ENCODE measurements around the gene FAM24A. TPM values are rescaled to one million over a fixed set of nuclear protein-coding genes. Genes with fewer than 3 reads are reported as not detected.

Gene FAM24A
- total and polyA plus RNA-seq, 10 of the 15 experiments (the other 5 are each of a cell fraction or from before 2014, with no cell fraction given), result not detected

GRCh38 chr10:122962405-122962804 is 52.0 kb downstream of the FAM24A start:
- Histone ChIP-seq H4K20me1 (ENCODE audit: control insufficient read depth, insufficient read depth) (no peaks in the 10 kb centered on the region), H2AFZ (ENCODE audit: control insufficient read depth, low read depth, low read length) (no peak overlapping the region), H3K9me3 (replicated peaks; ENCODE audit: control insufficient read depth, insufficient read depth, low read length) (no peaks in the 10 kb centered on the region; the same call in 2 of the 3 replicates), H3K4me1 (ENCODE audit: control insufficient read depth, insufficient read depth, low read length) (no peaks in the 10 kb centered on the region), H3K9ac (ENCODE audit: control insufficient read depth, insufficient read depth, low read length) (no peak overlapping the region), H3K27me3 (replicated peaks in 1 of 2; ENCODE audit: control insufficient read depth in 2 of 2, insufficient read depth in 2 of 2, low read length in 1 of 2) (peaks cover 0 to 3% of the 10 kb centered on the region in 2 experiments; a peak in 1 of 4 replicates), H3K4me2 (ENCODE audit: control insufficient read depth, insufficient read depth) (no peak overlapping the region), H3K4me3 (no peak overlapping the region), H3K79me2 (ENCODE audit: control insufficient read depth, insufficient read depth, low read length) (no peaks in the 10 kb centered on the region), H3K36me3 (ENCODE audit: control insufficient read depth in 2 of 2, insufficient read depth in 2 of 2, low read length in 1 of 2) (no peaks in the 10 kb centered on the region), H3K27ac (ENCODE audit: control insufficient read depth, insufficient read depth) (no peak overlapping the region)
- ChIA-PET SMC1A (ENCODE audit: uncharacterized antibody, unreplicated experiment) (interaction anchor here (1.4 kb wide), 1 partner anchor 11 kb away, joined by 4 read pairs; no protein-coding TSS in a partner anchor), CTCF (interaction anchor here (1.5 kb wide), 1 partner anchor 9 kb away, joined by 5 read pairs; no protein-coding TSS in a partner anchor), RAD21 (ENCODE audit: unreplicated experiment) (interaction anchor here (1.1 kb wide), 1 partner anchor 43 kb away, joined by 3 read pairs; no protein-coding TSS in a partner anchor), POLR2A (interaction anchor here (0.7 kb wide), 1 partner anchor 46 kb away, joined by 5 read pairs; no protein-coding TSS in a partner anchor)
- WGBS (ENCODE audit: insufficient coverage, insufficient replicate concordance, low lambda C conversion rate, missing lambda C conversion rate), result 24% methylated on average over 3 of the region's 3 CpGs
- no TSS peak for BruUV-seq (replicated peaks)
- ATAC-seq (no peak), DNase-seq (ENCODE audit: low read depth, low spot score) (no peak), FAIRE-seq (no peak)
- in situ Hi-C loops (cut with MboI) (no loop called here), intact Hi-C loops (cut with micrococcal nuclease; ENCODE audit: unreplicated experiment) (no loop called here)
- no peak for TF ChIP-seq SREBF1 (IDR thresholded peaks at IDR 0.05; ENCODE audit: low read length)
- no peak for TF ChIP-seq DPF2 (IDR thresholded peaks at IDR 0.05)
- TF ChIP-seq TCF7 (IDR thresholded peaks at IDR 0.05; ENCODE audit: borderline replicate concordance), result no peak
- TF ChIP-seq MLLT1 (IDR thresholded peaks at IDR 0.05), result no peak
- no peak for TF ChIP-seq CBX5 (IDR thresholded peaks at IDR 0.05; ENCODE audit: low read depth)
- TF ChIP-seq JUNB (IDR thresholded peaks at IDR 0.05), result no peak
- TF ChIP-seq SUZ12 (IDR thresholded peaks at IDR 0.05; ENCODE audit: unreplicated experiment), result no peak
- no peak for TF ChIP-seq TAF1 (IDR thresholded peaks at IDR 0.05; ENCODE audit: borderline replicate concordance, low read depth, low read length)
- TF ChIP-seq RAD51 (IDR thresholded peaks at IDR 0.05), result no peak
- no peak for TF ChIP-seq SMC3 (IDR thresholded peaks at IDR 0.05; ENCODE audit: borderline replicate concordance, low read length)
- no peak for TF ChIP-seq RCOR1 (conservative IDR thresholded peaks at IDR 0.05; ENCODE audit: low read depth, low read length)
- no peak for TF ChIP-seq SUPT20H (IDR thresholded peaks at IDR 0.05; ENCODE audit: borderline replicate concordance, control insufficient read depth, low read depth, low read length)
- TF ChIP-seq TCF3 (IDR thresholded peaks at IDR 0.05; ENCODE audit: borderline replicate concordance, insufficient read depth, low read depth, low read length), result no peak
- no peak for TF ChIP-seq YBX1 (IDR thresholded peaks at IDR 0.05)
- TF ChIP-seq, protein P1, sequence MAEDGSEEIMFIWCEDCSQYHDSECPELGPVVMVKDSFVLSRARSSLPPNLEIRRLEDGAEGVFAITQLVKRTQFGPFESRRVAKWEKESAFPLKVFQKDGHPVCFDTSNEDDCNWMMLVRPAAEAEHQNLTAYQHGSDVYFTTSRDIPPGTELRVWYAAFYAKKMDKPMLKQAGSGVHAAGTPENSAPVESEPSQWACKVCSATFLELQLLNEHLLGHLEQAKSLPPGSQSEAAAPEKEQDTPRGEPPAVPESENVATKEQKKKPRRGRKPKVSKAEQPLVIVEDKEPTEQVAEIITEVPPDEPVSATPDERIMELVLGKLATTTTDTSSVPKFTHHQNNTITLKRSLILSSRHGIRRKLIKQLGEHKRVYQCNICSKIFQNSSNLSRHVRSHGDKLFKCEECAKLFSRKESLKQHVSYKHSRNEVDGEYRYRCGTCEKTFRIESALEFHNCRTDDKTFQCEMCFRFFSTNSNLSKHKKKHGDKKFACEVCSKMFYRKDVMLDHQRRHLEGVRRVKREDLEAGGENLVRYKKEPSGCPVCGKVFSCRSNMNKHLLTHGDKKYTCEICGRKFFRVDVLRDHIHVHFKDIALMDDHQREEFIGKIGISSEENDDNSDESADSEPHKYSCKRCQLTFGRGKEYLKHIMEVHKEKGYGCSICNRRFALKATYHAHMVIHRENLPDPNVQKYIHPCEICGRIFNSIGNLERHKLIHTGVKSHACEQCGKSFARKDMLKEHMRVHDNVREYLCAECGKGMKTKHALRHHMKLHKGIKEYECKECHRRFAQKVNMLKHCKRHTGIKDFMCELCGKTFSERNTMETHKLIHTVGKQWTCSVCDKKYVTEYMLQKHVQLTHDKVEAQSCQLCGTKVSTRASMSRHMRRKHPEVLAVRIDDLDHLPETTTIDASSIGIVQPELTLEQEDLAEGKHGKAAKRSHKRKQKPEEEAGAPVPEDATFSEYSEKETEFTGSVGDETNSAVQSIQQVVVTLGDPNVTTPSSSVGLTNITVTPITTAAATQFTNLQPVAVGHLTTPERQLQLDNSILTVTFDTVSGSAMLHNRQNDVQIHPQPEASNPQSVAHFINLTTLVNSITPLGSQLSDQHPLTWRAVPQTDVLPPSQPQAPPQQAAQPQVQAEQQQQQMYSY (CRISPR knock-in tag; IDR thresholded peaks at IDR 0.05), result no peak
- TF ChIP-seq POU2F2 (IDR thresholded peaks at IDR 0.05; ENCODE audit: borderline replicate concordance, low read depth, low read length), result no peak
- no peak for TF ChIP-seq EP300 (IDR thresholded peaks at IDR 0.05; ENCODE audit: borderline replicate concordance in 1 of 2, control insufficient read depth in 1 of 2, low read depth in 2 of 2, low read length in 2 of 2)
- no peak for TF ChIP-seq SMAD5 (IDR thresholded peaks at IDR 0.05; ENCODE audit: low read depth)
- TF ChIP-seq PBX3 (IDR thresholded peaks at IDR 0.05; ENCODE audit: insufficient replicate concordance, low read depth, low read length), result no peak
